HG03064 (cell line): Measurements from ENCODE around the gene PRDM8.

ENCODE experiments used
- ATAC-seq: cut with Tn5 transposase; IDR thresholded peaks from one replicate; pipeline ENCODE4 v1.9.1; 2021; ENCODE audit warnings: low read depth; ENCODE audit not compliant: unreplicated experiment

Gene PRDM8

GRCh38 chr4:80199004-80199560, 1.8 kb downstream of the PRDM8 start:
- no peak for ATAC-seq

GRCh38 chr4:80199947-80200346, 2.6 kb downstream of the PRDM8 start:
- no peak for ATAC-seq

DNA sequence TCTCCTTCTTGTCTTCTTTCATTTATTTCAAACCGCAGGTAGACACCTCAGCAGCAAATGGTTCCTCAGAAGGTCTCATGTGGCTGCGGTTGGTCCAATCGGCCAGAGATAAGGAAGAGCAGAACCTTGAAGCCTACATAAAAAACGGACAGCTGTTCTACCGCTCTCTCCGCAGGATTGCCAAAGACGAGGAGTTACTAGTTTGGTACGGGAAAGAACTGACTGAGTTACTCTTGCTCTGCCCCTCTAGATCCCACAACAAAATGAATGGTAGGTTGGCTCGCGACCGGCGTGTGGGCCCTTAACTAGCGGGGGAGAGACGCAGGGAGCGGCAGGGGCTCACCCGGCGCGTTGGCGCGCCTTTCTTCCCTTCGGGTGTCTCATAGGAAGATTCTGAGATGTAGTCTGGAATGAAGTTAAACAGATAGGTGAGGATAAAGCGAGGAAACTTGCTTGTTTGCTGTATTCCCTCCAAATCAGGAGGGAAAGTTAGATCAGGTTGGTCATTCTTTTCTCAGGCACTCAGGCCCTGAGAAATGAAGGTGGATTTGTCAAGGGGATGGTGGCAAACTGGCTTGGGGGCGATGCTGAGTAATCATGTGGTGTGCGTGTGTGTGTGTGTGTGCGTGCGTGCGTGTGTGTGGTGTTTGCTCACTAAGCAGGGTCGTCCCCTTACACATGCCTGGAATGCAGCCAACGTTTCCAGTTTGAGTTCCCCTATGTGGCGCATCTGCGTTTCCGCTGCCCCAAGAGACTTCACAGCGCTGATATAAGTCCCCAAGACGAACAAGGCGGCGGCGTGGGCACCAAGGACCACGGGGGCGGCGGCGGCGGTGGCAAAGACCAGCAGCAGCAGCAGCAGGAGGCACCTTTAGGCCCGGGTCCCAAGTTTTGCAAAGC, 4.2 kb downstream of the PRDM8 start:
- no peak for ATAC-seq

DNA sequence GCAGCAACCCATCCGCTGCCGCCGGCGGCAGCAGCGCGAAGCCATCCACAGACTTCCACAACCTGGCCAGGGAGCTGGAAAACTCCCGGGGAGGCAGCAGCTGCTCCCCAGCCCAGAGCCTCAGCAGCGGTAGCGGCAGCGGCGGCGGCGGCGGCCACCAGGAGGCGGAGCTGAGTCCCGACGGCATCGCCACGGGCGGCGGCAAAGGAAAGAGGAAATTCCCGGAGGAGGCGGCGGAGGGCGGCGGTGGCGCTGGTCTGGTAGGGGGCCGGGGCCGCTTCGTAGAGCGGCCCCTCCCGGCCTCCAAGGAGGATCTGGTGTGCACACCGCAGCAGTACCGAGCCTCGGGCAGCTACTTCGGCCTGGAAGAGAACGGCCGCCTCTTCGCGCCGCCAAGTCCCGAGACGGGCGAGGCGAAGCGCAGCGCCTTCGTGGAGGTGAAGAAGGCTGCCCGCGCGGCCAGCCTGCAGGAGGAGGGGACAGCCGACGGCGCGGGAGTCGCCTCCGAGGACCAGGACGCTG, 4.9 kb downstream of the PRDM8 start:
- peak; percentile 84 for ATAC-seq

GRCh38 chr4:80202741-80203553, 5.6 kb downstream of the PRDM8 start:
- ATAC-seq: peak; percentile 51

DNA sequence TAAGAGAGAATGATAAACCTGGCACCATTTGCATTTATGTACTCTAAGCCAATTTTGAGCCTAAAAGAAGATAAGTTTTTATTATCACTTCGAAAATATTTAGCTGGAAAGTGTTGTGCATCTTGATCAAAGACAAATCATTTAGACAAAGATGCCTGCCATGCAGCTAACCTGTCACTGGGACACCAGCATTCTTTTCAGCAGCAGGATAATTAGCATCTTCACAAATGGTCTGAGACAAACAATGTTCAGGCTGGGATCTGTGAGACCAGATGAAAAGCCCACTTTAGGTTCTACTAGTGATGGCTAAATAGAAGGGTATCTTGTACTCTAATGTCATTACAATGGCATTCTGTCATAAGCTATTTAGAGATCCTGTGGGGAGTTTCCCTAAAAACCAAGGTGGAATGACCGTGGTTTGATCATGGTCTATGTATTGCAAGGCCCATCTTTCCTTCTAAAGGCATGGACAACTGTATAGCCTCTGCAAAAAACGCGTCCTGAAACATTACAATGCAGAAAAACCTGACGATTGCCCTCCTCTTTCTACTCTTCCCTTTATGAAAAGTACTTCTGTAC, 7.2 kb downstream of the PRDM8 start:
- no peak for ATAC-seq

DNA sequence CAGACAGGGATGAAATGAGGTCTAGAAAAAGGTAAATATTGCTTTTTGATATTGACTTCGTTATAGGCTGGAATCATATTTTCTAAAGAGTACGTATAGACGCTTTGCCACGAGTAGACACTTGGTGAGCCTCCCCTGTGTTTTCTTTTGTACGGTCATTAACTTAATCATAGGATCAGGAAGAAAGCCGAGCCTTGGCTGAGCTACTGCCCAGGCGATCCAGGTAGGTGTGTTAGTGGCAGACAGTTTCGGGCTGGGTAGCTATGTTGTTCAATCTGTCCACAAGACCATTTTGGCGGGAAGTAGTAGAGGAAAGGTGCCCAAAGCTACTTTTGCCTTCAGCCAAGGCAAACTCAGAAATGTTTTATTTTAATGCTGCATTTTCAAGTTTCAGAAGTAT, 8.8 kb downstream of the PRDM8 start:
- ATAC-seq: no peak

- ATAC-seq: no peak
Observed at GRCh38 chr4:80206521-80207171, 9.3 kb downstream of the PRDM8 start.

DNA sequence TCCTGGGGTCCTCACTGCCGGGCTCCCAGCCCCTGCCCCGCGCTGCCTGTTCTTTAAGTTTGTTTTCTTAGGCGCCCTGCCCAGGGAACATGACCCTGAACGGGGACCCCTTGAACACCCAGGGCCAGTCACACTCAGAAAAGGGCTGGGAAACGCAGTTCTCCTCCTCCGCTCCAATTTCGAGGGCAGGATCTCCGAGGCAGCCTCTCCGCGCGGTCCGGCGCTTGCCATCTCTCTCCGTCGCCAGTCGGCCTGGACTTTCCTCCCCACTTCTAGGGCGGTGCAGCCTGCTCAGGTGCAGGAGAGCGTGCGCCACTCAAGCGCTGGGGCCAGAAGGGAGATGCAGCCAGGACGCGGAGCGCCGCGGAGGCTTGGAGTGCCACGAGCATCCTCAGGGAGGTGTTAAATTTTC, 9.9 kb downstream of the PRDM8 start:
- no peak for ATAC-seq

DNA sequence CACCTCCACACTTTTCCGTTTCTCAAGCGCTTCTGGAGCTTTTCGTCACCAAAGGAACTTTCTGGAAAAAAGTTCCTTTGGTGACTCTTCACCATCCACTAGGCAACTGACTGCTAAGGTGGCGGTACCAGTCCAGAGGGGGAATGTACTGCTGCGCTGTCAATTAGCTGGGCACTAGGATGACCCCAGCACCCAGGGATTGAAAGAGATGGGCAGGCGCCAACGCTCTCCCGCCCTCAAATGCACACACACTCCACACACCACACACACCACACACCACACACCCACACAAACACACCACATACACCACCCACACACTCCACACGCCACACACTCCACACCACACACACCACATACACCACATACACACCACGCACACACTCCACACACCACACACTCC, 10.4 kb downstream of the PRDM8 start:
- ATAC-seq: no peak

- no peak for ATAC-seq
Observed at GRCh38 chr4:80208610-80209339, 11.5 kb downstream of the PRDM8 start.

GRCh38 chr4:80209340-80209701, 12.0 kb downstream of the PRDM8 start:
- ATAC-seq: no peak

DNA sequence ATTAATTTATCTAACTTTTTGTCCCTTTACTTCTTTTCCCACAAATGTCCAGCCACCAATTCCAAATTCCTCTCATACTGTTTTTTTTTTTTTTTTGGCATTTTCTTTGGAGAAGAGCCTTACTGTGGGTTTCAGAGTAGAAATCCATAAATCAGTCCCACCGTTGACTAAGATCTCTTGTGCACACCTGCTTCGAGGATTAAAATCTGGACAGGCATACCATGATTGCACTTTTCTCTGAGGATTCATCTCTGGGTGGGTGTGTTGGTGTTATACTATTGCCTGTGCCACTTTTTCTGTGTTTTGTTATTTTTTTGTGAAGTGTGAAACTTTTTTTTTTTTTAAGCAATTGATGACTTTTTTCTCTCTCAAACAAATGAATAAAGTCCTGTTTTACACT, 13.2 kb downstream of the PRDM8 start:
- ATAC-seq: no peak

GRCh38 chr4:80213117-80213815, 16.0 kb downstream of the PRDM8 start:
- no peak for ATAC-seq

DNA sequence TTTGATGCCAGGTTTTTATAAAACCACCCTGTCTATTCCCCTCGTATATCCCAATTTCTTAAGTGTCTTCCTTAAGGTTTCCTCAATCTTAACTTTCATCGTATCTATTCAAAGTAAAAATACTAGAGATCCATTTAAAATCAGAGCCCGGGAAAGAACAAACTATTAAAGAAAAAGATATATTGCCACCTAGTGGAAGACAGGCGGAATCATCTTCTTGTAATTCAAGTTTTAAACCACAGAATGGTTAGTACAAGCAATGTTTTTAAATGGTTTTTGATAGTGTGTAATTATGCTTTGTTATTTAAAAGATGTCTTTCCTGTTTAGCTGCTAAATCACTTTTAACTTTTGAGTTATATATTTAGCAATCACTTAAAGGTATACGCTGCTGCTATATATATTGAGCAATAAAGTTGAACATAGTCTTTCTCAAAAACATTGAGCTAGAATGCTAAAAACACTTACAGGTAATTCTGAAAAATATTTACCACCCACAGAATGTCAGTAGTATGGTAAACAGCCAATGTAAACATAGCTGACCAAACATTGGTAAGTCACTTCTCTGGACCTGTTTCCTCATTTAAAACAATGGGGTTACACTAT, 18.2 kb downstream of the PRDM8 start:
- ATAC-seq: no peak

- no peak for ATAC-seq
Observed at GRCh38 chr4:80216100-80216761, 18.9 kb downstream of the PRDM8 start.

DNA sequence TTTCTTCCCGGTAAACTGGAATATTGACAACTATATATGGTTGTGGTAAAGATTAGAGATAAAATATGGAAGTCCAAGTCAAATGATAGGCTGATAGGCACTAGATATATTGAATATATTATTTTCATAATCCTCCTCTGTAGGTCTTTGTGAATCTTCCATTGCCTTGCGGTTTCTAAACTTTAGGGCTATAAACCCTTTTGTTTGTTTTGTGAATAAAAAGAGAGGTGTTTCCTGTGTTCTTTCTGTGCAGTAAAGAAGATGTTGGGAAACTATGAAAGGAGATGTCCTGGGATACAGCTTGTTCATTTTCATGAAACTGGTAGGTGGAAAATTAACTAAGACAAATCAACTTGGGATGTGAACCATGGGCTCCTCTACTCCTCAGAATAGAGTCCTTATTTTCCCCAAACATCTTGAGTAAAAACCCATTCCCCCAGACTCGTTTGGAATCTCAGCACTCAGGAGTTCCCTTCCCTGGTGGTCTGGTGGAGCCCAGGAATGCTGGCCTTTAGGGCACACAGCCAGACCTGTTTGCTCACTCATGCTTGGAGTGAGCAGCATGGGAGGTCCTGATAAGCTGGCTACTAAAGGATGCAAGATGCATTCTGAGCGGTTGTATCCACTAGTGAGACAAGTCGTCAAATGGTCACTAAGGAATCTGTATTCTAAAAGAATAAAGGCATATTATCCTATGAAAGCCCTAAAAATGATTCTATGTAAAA, 22.2 kb downstream of the PRDM8 start:
- ATAC-seq: no peak

GRCh38 chr4:80220711-80221110, 23.4 kb downstream of the PRDM8 start:
- no peak for ATAC-seq
